B cell (primary cell): ENCODE data around the gene RAC2. TPM values are rescaled to one million over a fixed set of nuclear protein-coding genes. Genes with fewer than 3 reads are reported as not detected.

Experiments used
- ATAC-seq: fragments of 200-7000 bp; cut with Tn5 transposase; one replicate; pipeline ENCODE4 v1.10.0; 2021; ENCODE audit warnings: low read depth, mild to moderate bottlenecking, moderate number of reproducible peaks, moderate library complexity
- CTCF ChIA-PET: fragments of 350-600 bp; sonication (Branson Sonifier 250); formaldehyde crosslinking; loops from one replicate; lab custom pipeline; 2021; ENCODE audit warnings: antibody characterized with exemption, inconsistent platforms; lab: Charles Lee
- POLR2A ChIA-PET: fragments of 350-600 bp; sonication (Branson Sonifier 250); formaldehyde crosslinking; loops from one replicate; lab custom pipeline; 2021; ENCODE audit warnings: antibody characterized with exemption; lab: Charles Lee
- DNase-seq: peaks from one replicate; pipeline ENCODE4 v3.0.0; 2013
- H2AFZ ChIP-seq: 2 replicates; pipeline ENCODE4 v1.6.1; 2012; ENCODE audit warnings: mild to moderate bottlenecking, low read depth, low read length; ENCODE audit not compliant: insufficient read depth, poor library complexity, severe bottlenecking
- H3K27ac ChIP-seq, 2 donors: 1 replicate in 1 of 2; 2 replicates in 1 of 2; pipeline ENCODE4 v1.5.1; 2012 to 2013; ENCODE audit warnings: low read length in 2 of 2, mild to moderate bottlenecking in 2 of 2, moderate library complexity in 1 of 2
- H3K27me3 ChIP-seq, 4 experiments: fragments of 200-600 bp in 1 of 4; sonication (generic) in 1 of 4; replicated peaks in 1 of 4; 1 replicate in 2 of 4; 2 replicates in 2 of 4; pipeline versions ENCODE4 v1.6.1 to v1.7.0; 2013 to 2016; ENCODE audit warnings: low read length in 3 of 4, mild to moderate bottlenecking in 2 of 4, mixed read lengths in 1 of 4, moderate library complexity in 1 of 4; ENCODE audit not compliant: insufficient read depth in 4 of 4, control insufficient read depth in 3 of 4; ENCODE audit errors: control extremely low read depth in 1 of 4
- H3K36me3 ChIP-seq, 2 experiments: replicated peaks in 1 of 2; 1 replicate in 1 of 2; 2 replicates in 1 of 2; pipeline versions ENCODE4 v1.6.1 to v1.7.1; 2013; ENCODE audit warnings: low read length in 1 of 2; ENCODE audit not compliant: insufficient read depth in 2 of 2, control insufficient read depth in 1 of 2; ENCODE audit errors: control extremely low read depth in 1 of 2, extremely low read depth in 1 of 2
- H3K4me1 ChIP-seq, 2 donors: fragments of 200-600 bp in 1 of 2; sonication (generic) in 1 of 2; 1 replicate in 1 of 2; 2 replicates in 1 of 2; pipeline versions ENCODE4 v1.5.1 to v1.6.1; 2013 to 2017; ENCODE audit warnings: low read length in 2 of 2; ENCODE audit not compliant: control insufficient read depth in 2 of 2, insufficient read depth in 2 of 2
- H3K4me2 ChIP-seq: replicated peaks from 2 replicates; pipeline ENCODE3; 2012; ENCODE audit warnings: mild to moderate bottlenecking, low read depth, low read length; ENCODE audit not compliant: poor library complexity, severe bottlenecking
- H3K4me3 ChIP-seq, 5 experiments: fragments of 200-600 bp in 1 of 5; sonication (generic) in 1 of 5; 1 replicate in 3 of 5; 2 replicates in 2 of 5; pipeline versions ENCODE4 v1.5.1 to v1.7.0; 2011 to 2016; ENCODE audit warnings: low read length in 4 of 5, mild to moderate bottlenecking in 4 of 5, low read depth in 2 of 5, control low read depth in 1 of 5, moderate library complexity in 1 of 5; ENCODE audit not compliant: insufficient read depth in 1 of 5; ENCODE audit errors: control extremely low read depth in 1 of 5, extremely low read depth in 1 of 5
- H3K79me2 ChIP-seq: fragments of 200-600 bp; sonication (generic); one replicate; pipeline ENCODE4 v1.6.0; 2016; ENCODE audit warnings: low read length; ENCODE audit not compliant: control insufficient read depth, insufficient read depth
- H3K9ac ChIP-seq: fragments of 200-600 bp; sonication (generic); 2 replicates; pipeline ENCODE4 v1.6.1; 2017; ENCODE audit warnings: mild to moderate bottlenecking, low read length, moderate library complexity
- H3K9me3 ChIP-seq, 3 donors: one replicate each; pipeline versions ENCODE4 v1.6.1 to v1.7.1; 2013; ENCODE audit warnings: low read length in 2 of 3; ENCODE audit not compliant: control insufficient read depth in 2 of 3, insufficient read depth in 1 of 3; ENCODE audit errors: control extremely low read depth in 1 of 3
- H4K20me1 ChIP-seq: 2 replicates; pipeline ENCODE4 v1.6.0; 2012; ENCODE audit warnings: mild to moderate bottlenecking, low read length; ENCODE audit not compliant: insufficient read depth, control insufficient read depth, poor library complexity, severe bottlenecking
- H3K27ac Mint-ChIP-seq: one replicate; pipeline ENCODE4 v1.8.0; 2021; ENCODE audit warnings: mixed read lengths
- H3K27me3 Mint-ChIP-seq: one replicate; pipeline ENCODE4 v1.8.0; 2021; ENCODE audit warnings: mixed read lengths
- H3K4me1 Mint-ChIP-seq: one replicate; pipeline ENCODE4 v1.8.0; 2021; ENCODE audit warnings: mixed read lengths
- H3K4me3 Mint-ChIP-seq: one replicate; pipeline ENCODE4 v1.8.0; 2021; ENCODE audit warnings: mixed read lengths
- H3K9me3 Mint-ChIP-seq: one replicate; pipeline ENCODE4 v1.8.0; 2022; ENCODE audit warnings: mixed read lengths; ENCODE audit not compliant: insufficient read depth
- EZH2 ChIP-seq: IDR thresholded peaks from 2 replicates; pipeline ENCODE4 v1.6.1; 2012; ENCODE audit warnings: borderline replicate concordance, low read depth, mild to moderate bottlenecking, moderate library complexity, low read length; ENCODE audit not compliant: insufficient read depth, poor library complexity, severe bottlenecking
- WGBS: methylation state at CpG from one replicate; pipeline ENCODE4 v1.1.5; 2013; ENCODE audit warnings: missing lambda C conversion rate; ENCODE audit not compliant: insufficient coverage; 5-methylcytosine and 5-hydroxymethylcytosine counted together
- intact Hi-C: fragments of 100-400 bp; cut with micrococcal nuclease; formaldehyde crosslinking; loops from one replicate; pipeline ENCODE4 v1.10.0; 2022
- polyA plus RNA-seq: library from polyadenylated mRNA; depleted of rRNA; stranded (reverse); fragments of >200 nt; gene quantifications from 2 replicates; pipeline ENCODE4 v1.2.3, GENCODE V29; 2012
- total RNA-seq, 2 donors: library from RNA; stranded (reverse); fragments of 120-200 nt in 1 of 2; gene quantifications; 1 replicate in 1 of 2; 2 replicates in 1 of 2; pipeline versions ENCODE4 v1.2.3 to v1.2.4, GENCODE V29; 2013 to 2022
- TF ChIP-seq, protein P1 (sequence below): fragments of 200-600 bp; IDR thresholded peaks from one replicate; pipeline ENCODE4 v1.8.0; 2022; ENCODE audit warnings: antibody characterized with exemption, mild to moderate bottlenecking

The RAC2 gene
- total and polyA plus RNA-seq, 2 donors (not counting 1 experiment from before 2014, with no cell fraction given) = 273 to 776 TPM

DNA sequence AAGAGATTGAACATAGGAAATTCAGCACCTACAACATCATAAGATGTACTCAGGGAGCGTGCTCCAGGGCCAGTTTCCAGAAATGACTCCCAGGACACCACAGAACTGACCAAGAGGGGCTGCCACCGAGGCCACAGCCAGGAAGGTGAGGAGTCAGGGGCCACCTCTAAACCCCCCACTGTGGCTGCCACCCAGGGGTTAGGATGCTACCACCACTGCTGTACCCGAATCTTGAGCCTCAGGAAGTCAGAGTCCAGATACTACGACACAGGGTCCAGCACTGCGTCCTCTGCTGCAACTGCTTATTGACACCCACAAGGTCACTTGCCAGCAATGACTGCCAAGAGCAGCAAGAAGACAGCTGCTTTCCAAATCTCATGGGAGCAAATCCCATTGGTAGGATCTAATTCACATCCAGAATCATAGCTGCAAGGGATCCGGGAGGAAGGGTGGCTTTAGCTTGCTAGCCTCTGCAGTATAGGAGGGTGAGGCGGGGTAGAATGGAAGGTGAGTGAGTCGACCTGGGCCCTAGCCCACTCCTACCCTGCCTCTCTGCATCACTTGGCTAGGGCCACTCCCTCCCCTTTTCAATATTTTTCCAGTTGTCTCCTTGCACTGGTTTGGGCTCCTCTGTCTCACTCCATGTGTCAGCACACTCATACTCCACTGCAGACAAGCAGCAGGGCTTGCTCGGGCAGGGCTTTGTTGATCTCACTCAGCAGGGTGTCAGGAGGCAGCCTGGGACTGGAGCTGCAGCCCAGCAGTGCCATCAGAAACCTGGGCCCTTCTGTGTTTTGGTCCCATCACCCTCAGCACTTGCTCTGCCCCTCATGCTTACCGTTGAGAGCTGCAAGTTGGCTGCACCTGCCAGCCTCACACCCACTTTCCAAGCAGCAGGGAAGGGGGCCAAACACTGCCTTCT, 20.2 kb upstream of the RAC2 start:
- H3K9ac ChIP-seq = no peak overlapping the region
- H3K4me3 ChIP-seq = no peak overlapping the region
- peaks cover 0 to 17% (median 12%) of the 10 kb centered on the region in 3 donors for H3K9me3 ChIP-seq
- TF ChIP-seq EZH2 = no peak
- TF ChIP-seq, protein P1, sequence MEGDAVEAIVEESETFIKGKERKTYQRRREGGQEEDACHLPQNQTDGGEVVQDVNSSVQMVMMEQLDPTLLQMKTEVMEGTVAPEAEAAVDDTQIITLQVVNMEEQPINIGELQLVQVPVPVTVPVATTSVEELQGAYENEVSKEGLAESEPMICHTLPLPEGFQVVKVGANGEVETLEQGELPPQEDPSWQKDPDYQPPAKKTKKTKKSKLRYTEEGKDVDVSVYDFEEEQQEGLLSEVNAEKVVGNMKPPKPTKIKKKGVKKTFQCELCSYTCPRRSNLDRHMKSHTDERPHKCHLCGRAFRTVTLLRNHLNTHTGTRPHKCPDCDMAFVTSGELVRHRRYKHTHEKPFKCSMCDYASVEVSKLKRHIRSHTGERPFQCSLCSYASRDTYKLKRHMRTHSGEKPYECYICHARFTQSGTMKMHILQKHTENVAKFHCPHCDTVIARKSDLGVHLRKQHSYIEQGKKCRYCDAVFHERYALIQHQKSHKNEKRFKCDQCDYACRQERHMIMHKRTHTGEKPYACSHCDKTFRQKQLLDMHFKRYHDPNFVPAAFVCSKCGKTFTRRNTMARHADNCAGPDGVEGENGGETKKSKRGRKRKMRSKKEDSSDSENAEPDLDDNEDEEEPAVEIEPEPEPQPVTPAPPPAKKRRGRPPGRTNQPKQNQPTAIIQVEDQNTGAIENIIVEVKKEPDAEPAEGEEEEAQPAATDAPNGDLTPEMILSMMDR = no peak
- intact Hi-C loops = no loop called here
- peaks cover 13% of the 10 kb centered on the region for H3K79me2 ChIP-seq
- no peak overlapping the region for H3K27ac Mint-ChIP-seq
- ChIA-PET POLR2A (interaction anchor here (0.6 kb wide), 1 partner anchor 195 kb away, joined by 12 read pairs; no protein-coding TSS in a partner anchor), CTCF (interaction anchor here (0.7 to 13.1 kb wide), 12 partner anchors 17 to 303 kb away, joined by 3 to 377 read pairs (median 3); partner anchors contain the start of genes CYTH4 and RAC2)
- no peaks in the 10 kb centered on the region for H3K27me3 Mint-ChIP-seq
- peaks cover 35% of the 10 kb centered on the region for H3K4me1 Mint-ChIP-seq
- no peak overlapping the region for H3K4me2 ChIP-seq
- no peaks in the 10 kb centered on the region for H3K36me3 ChIP-seq
- no peak overlapping the region for H2AFZ ChIP-seq
- DNase-seq (no peak), ATAC-seq (no peak)
- H3K27ac ChIP-seq = no peak overlapping the region
- H3K27me3 ChIP-seq = no peaks in the 10 kb centered on the region
- peaks cover 32 to 38% of the 10 kb centered on the region in 2 donors for H3K4me1 ChIP-seq
- 79% methylated on average over 6 of the region's 10 CpGs for WGBS
- H3K4me3 Mint-ChIP-seq = no peak overlapping the region
- H3K9me3 Mint-ChIP-seq = no peaks in the 10 kb centered on the region
- no peaks in the 10 kb centered on the region for H4K20me1 ChIP-seq

DNA sequence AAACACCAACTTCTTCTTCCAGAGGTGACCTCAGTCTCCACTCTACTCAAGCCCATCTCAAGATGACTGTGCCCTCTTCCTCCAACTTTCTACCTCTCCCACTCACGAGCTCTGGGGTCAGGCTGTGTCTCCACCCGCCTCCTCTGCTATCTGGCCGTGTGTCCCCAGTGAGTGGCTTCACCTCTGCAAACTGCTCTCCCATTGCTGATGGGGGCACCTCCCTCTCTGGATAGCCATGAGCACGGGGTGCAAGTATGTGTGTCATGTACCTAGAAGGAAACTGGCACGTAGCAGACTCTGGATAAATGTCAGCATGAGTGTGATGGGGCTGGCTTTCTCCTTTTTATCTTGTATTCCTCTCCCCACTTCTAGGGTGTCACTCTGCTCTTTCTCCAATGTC, 18.3 kb upstream of the RAC2 start:
- Histone ChIP-seq H3K9ac (no peak overlapping the region), H3K79me2 (peaks cover 13% of the 10 kb centered on the region), H3K36me3 (no peaks in the 10 kb centered on the region), H3K4me1 (peaks cover 27 to 35% of the 10 kb centered on the region in 2 donors), H3K27ac (no peak overlapping the region), H2AFZ (no peak overlapping the region), H3K4me3 (no peak overlapping the region), H3K27me3 (no peaks in the 10 kb centered on the region), H3K9me3 (peaks cover 0 to 17% (median 12%) of the 10 kb centered on the region in 3 donors), H4K20me1 (no peaks in the 10 kb centered on the region), H3K4me2 (no peak overlapping the region)
- Mint-ChIP-seq H3K9me3 (no peaks in the 10 kb centered on the region), H3K27ac (no peak overlapping the region), H3K4me1 (peaks cover 32% of the 10 kb centered on the region), H3K4me3 (no peak overlapping the region), H3K27me3 (no peaks in the 10 kb centered on the region)
- POLR2A ChIA-PET = no interaction called here
- DNase-seq = peak; percentile 10
- no peak for ATAC-seq
- 93% methylated on average over 3 of the region's 5 CpGs for WGBS
- TF ChIP-seq EZH2 = no peak
- TF ChIP-seq, protein P1 = no peak
- intact Hi-C loops = no loop called here
- CTCF ChIA-PET = interaction anchor here (0.8 to 13.1 kb wide), 12 partner anchors 14 to 201 kb away, joined by 3 to 377 read pairs (median 38); partner anchors contain the start of gene RAC2
